Peyer's patch (tissue), 4 donors: ENCODE data around the gene RETREG2. TPM values are rescaled to one million over a fixed set of nuclear protein-coding genes. Genes with fewer than 3 reads are reported as not detected.
A peak's percentile ranks its signal among the peaks of the same experiment; 100 is the strongest.

Experiments
- DNase-seq, 3 donors: peaks; one replicate each; pipeline ENCODE4 v3.0.0-alpha.2; 2017 to 2019
- H3K27ac ChIP-seq, 4 donors: fragments of 200-600 bp; sonication (generic); one replicate each; pipeline ENCODE4 v1.5.1; 2016 to 2019
- H3K27me3 ChIP-seq, 2 donors: fragments of 200-600 bp; sonication (generic); one replicate each; pipeline ENCODE4 v1.5.1; 2019
- H3K36me3 ChIP-seq, 3 donors: fragments of 200-600 bp; sonication (generic); one replicate each; pipeline ENCODE4 v1.5.1; 2016 to 2019
- H3K4me1 ChIP-seq, 4 donors: fragments of 200-600 bp; sonication (generic); one replicate each; pipeline ENCODE4 v1.5.1; 2016 to 2019
- H3K4me3 ChIP-seq, 4 donors: fragments of 200-600 bp; sonication (generic); 1 replicate in 3 of 4; 2 replicates in 1 of 4; pipeline ENCODE4 v1.5.1; 2016 to 2019; ENCODE audit warnings: mild to moderate bottlenecking in 1 of 4
- H3K9me3 ChIP-seq, 4 donors: fragments of 200-600 bp; sonication (generic); one replicate each; pipeline ENCODE4 v1.5.1; 2016 to 2019; ENCODE audit warnings: mild to moderate bottlenecking in 1 of 4
- CTCF ChIP-seq, 6 experiments: fragments of 450-650 bp in 4 of 6; fragments of 200-600 bp in 2 of 6; sonication (generic) in 1 of 6; IDR thresholded peaks; one replicate each; pipeline ENCODE4 v1.5.1; 2017 to 2019; ENCODE audit warnings: antibody characterized with exemption in 6 of 6, mild to moderate bottlenecking in 3 of 6, moderate library complexity in 1 of 6
- POLR2A ChIP-seq, 2 donors: fragments of 450-650 bp; IDR thresholded peaks; one replicate each; pipeline ENCODE4 v1.5.1; 2017; ENCODE audit warnings: antibody characterized with exemption in 2 of 2, mild to moderate bottlenecking in 2 of 2, moderate library complexity in 2 of 2
- total RNA-seq, 4 donors: library from RNA; depleted of rRNA; stranded (reverse); fragments of >200 nt; gene quantifications; one replicate each; pipeline ENCODE4 v1.1.0, GENCODE V29; 2016

The RETREG2 gene
- total RNA-seq, 4 donors from 2014 or later = 44.6 to 80.3 (median 76.2) TPM

DNA sequence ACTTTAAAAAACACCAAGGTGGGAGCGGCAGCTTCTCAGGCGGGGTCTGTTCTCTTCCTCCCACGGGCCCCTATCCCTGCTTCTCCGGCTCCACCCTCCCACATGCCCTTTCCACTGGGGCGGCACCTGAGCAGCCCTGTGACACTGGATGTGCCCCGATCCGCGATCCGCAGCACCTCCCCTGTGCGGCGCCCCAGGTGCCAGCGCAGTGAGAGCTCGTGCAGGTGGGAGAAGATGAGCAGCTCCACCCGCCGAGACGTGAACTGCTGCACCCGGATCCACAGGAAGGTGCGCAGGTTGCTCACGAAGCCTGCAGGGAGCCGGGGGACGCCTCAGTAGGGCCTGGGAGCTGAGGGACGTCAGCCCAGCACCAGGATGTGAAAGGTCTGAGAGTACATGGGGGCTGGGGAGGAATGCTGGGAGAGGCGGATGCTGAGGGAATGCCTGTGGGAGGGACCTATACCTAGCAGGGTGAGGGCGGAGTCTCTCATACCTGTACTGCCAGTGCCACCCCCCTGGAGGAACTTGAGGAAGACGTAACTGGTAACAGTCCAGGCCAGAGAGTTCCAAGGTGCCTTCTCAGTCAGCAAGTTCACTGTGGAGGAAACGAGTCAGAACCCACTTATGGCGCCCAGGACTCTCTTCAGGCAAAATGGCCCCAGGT, 37.9 kb downstream of the RETREG2 start:
- no peak overlapping the region for H3K4me3 ChIP-seq
- no peaks in the 10 kb centered on the region for H3K27me3 ChIP-seq
- H3K4me1 ChIP-seq = peaks cover 4 to 32% (median 10%) of the 10 kb centered on the region in 4 donors
- no peak for TF ChIP-seq POLR2A (IDR thresholded peaks at IDR 0.05)
- TF ChIP-seq CTCF (IDR thresholded peaks at IDR 0.05) = no peak
- H3K9me3 ChIP-seq = no peaks in the 10 kb centered on the region
- DNase-seq = no peak
- H3K36me3 ChIP-seq = peaks cover 0 to 25% (median 0%) of the 10 kb centered on the region in 3 donors
- no peak overlapping the region for H3K27ac ChIP-seq

DNA sequence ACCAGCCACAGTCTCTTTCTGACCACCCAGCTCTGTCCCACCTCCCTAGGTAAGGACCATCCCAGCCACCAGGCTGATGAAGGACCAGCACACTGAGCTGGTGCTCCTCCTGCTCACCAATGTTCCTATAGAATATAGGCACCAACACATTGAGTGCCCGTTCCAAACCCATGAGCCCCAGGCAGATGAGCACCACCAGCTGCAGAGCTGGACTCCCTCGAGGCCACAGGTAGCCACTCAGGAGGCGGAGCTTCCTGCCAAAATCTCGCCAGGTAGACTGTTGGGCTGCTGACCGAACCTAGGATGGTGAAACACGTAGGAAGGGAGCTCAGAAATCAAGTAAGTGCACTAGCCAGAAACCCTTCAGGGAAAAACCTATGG, 38.5 kb downstream of the RETREG2 start:
- H3K27ac ChIP-seq = no peak overlapping the region
- H3K4me1 ChIP-seq = peaks cover 0 to 32% (median 10%) of the 10 kb centered on the region in 4 donors
- H3K36me3 ChIP-seq = peaks cover 0 to 31% (median 0%) of the 10 kb centered on the region in 3 donors
- no peak for DNase-seq
- H3K27me3 ChIP-seq = no peaks in the 10 kb centered on the region
- no peak overlapping the region for H3K4me3 ChIP-seq
- TF ChIP-seq CTCF (IDR thresholded peaks at IDR 0.05) (no peak), POLR2A (IDR thresholded peaks at IDR 0.05) (no peak)
- no peaks in the 10 kb centered on the region for H3K9me3 ChIP-seq

- Histone ChIP-seq H3K9me3 (no peaks in the 10 kb centered on the region), H3K4me3 (peak overlapping the region; percentile 50 to 59 (median 56)), H3K27ac (peak overlapping the region; percentile 79 to 94 (median 85)), H3K36me3 (peaks cover 0 to 48% (median 0%) of the 10 kb centered on the region in 3 donors), H3K4me1 (peaks cover 0 to 32% (median 10%) of the 10 kb centered on the region in 4 donors), H3K27me3 (no peaks in the 10 kb centered on the region)
- DNase-seq = peak; percentile 22 to 76 (median 70)
- peak in 2 of 6 experiments; percentile 3 to 14 for TF ChIP-seq CTCF (IDR thresholded peaks at IDR 0.05)
- TF ChIP-seq POLR2A (IDR thresholded peaks at IDR 0.05) = no peak
Measured at GRCh38 chr2:219218217-219218731, 40.2 kb downstream of the RETREG2 start.

DNA sequence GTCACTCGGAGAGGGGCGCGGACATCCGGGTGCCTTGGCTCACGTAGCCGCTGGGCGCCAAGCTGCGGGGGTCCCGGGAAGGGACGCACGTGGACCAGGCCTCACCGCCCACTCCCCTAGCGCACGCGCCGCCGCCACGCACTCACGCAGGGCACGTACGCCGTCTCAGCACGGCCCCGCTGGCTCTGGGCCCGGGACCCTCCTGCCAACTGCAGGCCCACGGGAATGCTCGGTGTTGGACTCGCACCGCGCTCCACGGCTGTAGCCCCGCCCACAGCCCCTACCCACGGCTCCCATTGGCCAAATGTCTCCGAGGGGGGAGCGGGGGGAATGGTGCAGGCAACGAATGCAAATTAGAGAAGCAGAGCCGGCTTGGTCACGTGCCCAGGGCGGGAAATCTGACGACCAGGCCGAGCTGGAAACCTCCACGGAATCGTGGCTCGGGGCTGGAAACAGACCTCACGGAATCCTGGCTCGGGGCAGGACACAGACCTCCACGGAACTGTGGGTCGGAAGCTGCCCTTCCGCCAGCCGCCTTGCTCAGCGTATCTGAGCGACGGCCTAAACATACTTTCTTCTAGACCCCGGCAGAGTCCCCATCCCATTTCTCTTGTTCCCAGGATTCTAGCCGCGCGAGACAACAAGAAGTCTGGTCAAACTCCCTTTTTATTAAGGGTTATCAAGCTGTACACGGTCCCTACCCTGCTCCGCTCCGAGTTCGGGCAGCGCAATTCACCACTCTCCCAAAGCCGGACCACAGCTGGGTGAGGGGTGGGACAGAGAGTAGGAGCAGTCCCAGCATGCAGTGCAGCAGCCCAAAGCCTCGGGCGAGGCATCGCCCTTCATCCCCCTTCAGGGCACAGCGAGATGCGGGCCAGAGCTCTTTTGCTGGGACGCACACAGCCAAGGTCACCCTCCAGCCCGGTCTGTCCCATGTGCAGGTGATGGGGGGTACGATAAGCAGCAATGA, 40.9 kb downstream of the RETREG2 start, which contains the start of gene ABCB6:
TSS of gene ABCB6 (minus strand) at position 227 of the 970 bp plus-strand sequence. CDS start 285 bp downstream, outside the sequence.
- DNase-seq = peak; percentile 94 to 97 (median 96)
- peaks cover 0 to 53% (median 0%) of the 10 kb centered on the region in 3 donors for H3K36me3 ChIP-seq
- H3K9me3 ChIP-seq = no peaks in the 10 kb centered on the region
- peaks cover 0 to 32% (median 10%) of the 10 kb centered on the region in 4 donors for H3K4me1 ChIP-seq
- TF ChIP-seq CTCF (IDR thresholded peaks at IDR 0.05) = peak in 1 of 6 experiments; percentile 9
- TF ChIP-seq POLR2A (IDR thresholded peaks at IDR 0.05) = peak; percentile 51 to 59
- H3K27ac ChIP-seq = peak within 1 kb of the TSS; percentile 79 to 94 (median 85)
- H3K27me3 ChIP-seq = no peaks in the 10 kb centered on the region
- H3K4me3 ChIP-seq = peak within 1 kb of the TSS; percentile 50 to 59 (median 56)

GRCh38 chr2:219219784-219220532, 41.9 kb downstream of the RETREG2 start:
- Histone ChIP-seq H3K4me3 (no peak overlapping the region), H3K9me3 (no peaks in the 10 kb centered on the region), H3K27me3 (no peaks in the 10 kb centered on the region), H3K4me1 (peaks cover 0 to 32% (median 10%) of the 10 kb centered on the region in 4 donors), H3K27ac (peak overlapping the region in 1 of 4 donors; percentile 82), H3K36me3 (peaks cover 0 to 57% (median 0%) of the 10 kb centered on the region in 3 donors)
- TF ChIP-seq CTCF (IDR thresholded peaks at IDR 0.05) (no peak), POLR2A (IDR thresholded peaks at IDR 0.05) (no peak)
- no peak for DNase-seq
